Natural killer cell (primary cell): Measurements from ENCODE around the gene MCF2L. TPM values are rescaled to one million over a fixed set of nuclear protein-coding genes. Genes with fewer than 3 reads are reported as not detected.

Source experiments
- ATAC-seq, 3 donors: fragments of 150-1000 bp in 2 of 3; fragments of 200-7000 bp in 1 of 3; cut with Tn5 transposase; 1 replicate in 1 of 3; 2 replicates in 2 of 3; pipeline ENCODE4 v1.10.0; 2021; ENCODE audit warnings: mild to moderate bottlenecking in 2 of 3, moderate library complexity in 2 of 3
- DNase-seq, 2 donors: peaks; one replicate each; pipeline versions ENCODE4 v3.0.0 to v3.0.0-alpha.2; 2013 to 2021; ENCODE audit warnings: mixed read lengths in 1 of 2
- H3K27ac ChIP-seq: one replicate; pipeline ENCODE4 v1.5.1; 2013; ENCODE audit warnings: mild to moderate bottlenecking, low read length
- H3K27me3 ChIP-seq: one replicate; pipeline ENCODE4 v1.6.1; 2013; ENCODE audit warnings: low read length; ENCODE audit not compliant: control insufficient read depth, insufficient read depth
- H3K36me3 ChIP-seq: one replicate; pipeline ENCODE4 v1.6.1; 2013; ENCODE audit warnings: low read length; ENCODE audit not compliant: control insufficient read depth, insufficient read depth
- H3K4me1 ChIP-seq: one replicate; pipeline ENCODE4 v1.6.1; 2013; ENCODE audit warnings: low read length; ENCODE audit not compliant: control insufficient read depth, insufficient read depth
- H3K4me3 ChIP-seq: one replicate; pipeline ENCODE4 v1.5.1; 2013; ENCODE audit warnings: low read length
- H3K9me3 ChIP-seq: one replicate; pipeline ENCODE4 v1.6.1; 2013; ENCODE audit warnings: low read length; ENCODE audit not compliant: control insufficient read depth, insufficient read depth
- H3K27ac Mint-ChIP-seq, 2 donors: one replicate each; pipeline ENCODE4 v1.8.0; 2022; ENCODE audit warnings: mild to moderate bottlenecking in 2 of 2, mixed read lengths in 2 of 2, moderate library complexity in 1 of 2
- H3K27me3 Mint-ChIP-seq, 2 donors: one replicate each; pipeline ENCODE4 v1.8.0; 2022; ENCODE audit warnings: low read depth in 2 of 2, mixed read lengths in 2 of 2
- H3K36me3 Mint-ChIP-seq: one replicate; pipeline ENCODE4 v1.8.0; 2022; ENCODE audit warnings: mixed read lengths
- H3K4me1 Mint-ChIP-seq, 2 donors: one replicate each; pipeline ENCODE4 v1.8.0; 2022; ENCODE audit warnings: mixed read lengths in 2 of 2
- H3K4me3 Mint-ChIP-seq: one replicate; pipeline ENCODE4 v1.8.0; 2022; ENCODE audit warnings: mild to moderate bottlenecking, moderate library complexity, mixed read lengths
- H3K9me3 Mint-ChIP-seq, 2 donors: one replicate each; pipeline ENCODE4 v1.8.0; 2022; ENCODE audit warnings: mixed read lengths in 2 of 2
- CTCF ChIP-seq: fragments of 200-600 bp; IDR thresholded peaks from one replicate; pipeline ENCODE4 v1.8.0; 2022; ENCODE audit warnings: antibody characterized with exemption
- WGBS: methylation state at CpG from one replicate; pipeline ENCODE4 v1.1.7; 2013; ENCODE audit warnings: missing lambda C conversion rate; ENCODE audit not compliant: insufficient coverage; 5-methylcytosine and 5-hydroxymethylcytosine counted together
- intact Hi-C: fragments of 100-400 bp; cut with micrococcal nuclease; formaldehyde crosslinking; loops from one replicate; pipeline ENCODE4 v1.14.2; 2022
- total RNA-seq, 4 donors: library from RNA; stranded (reverse); fragments of 120-200 nt in 1 of 4; gene quantifications; one replicate each; pipeline versions ENCODE4 v1.2.3 to v1.2.4, GENCODE V29; 2013 to 2022

Gene MCF2L
- total RNA-seq, 3 donors from 2014 or later (not counting 1 experiment from before 2014, with no cell fraction given) = 1.7 to 3.0 (median 3.0) TPM

- DNase-seq (no peak), ATAC-seq (no peak)
- H3K9me3 Mint-ChIP-seq = no peaks in the 10 kb centered on the region
- no peak for TF ChIP-seq CTCF
- no peak overlapping the region for H3K4me3 Mint-ChIP-seq
- H3K4me1 Mint-ChIP-seq = peaks cover 11 to 23% of the 10 kb centered on the region in 2 donors
- peaks cover 18% of the 10 kb centered on the region for H3K4me1 ChIP-seq
- no peak overlapping the region for H3K27ac Mint-ChIP-seq
- H3K36me3 Mint-ChIP-seq = no peaks in the 10 kb centered on the region
- no peaks in the 10 kb centered on the region for H3K9me3 ChIP-seq
- no peak overlapping the region for H3K4me3 ChIP-seq
- H3K36me3 ChIP-seq = no peaks in the 10 kb centered on the region
- H3K27me3 ChIP-seq = peaks cover 15% of the 10 kb centered on the region
- peaks cover 0 to 30% of the 10 kb centered on the region in 2 donors for H3K27me3 Mint-ChIP-seq
- H3K27ac ChIP-seq = no peak overlapping the region
- WGBS = 91% methylated on average over 13 of the region's 13 CpGs
- intact Hi-C loops = no loop called here
Observed at GRCh38 chr13:113148407-113148806, 179.4 kb downstream of the MCF2L start.

GRCh38 chr13:113148940-113149503, 180.0 kb downstream of the MCF2L start:
- peaks cover 0 to 30% of the 10 kb centered on the region in 2 donors for H3K27me3 Mint-ChIP-seq
- DNase-seq (no peak), ATAC-seq (no peak)
- H3K36me3 ChIP-seq = no peaks in the 10 kb centered on the region
- no peak overlapping the region for H3K27ac ChIP-seq
- intact Hi-C loops = no loop called here
- peaks cover 11 to 27% of the 10 kb centered on the region in 2 donors for H3K4me1 Mint-ChIP-seq
- H3K9me3 ChIP-seq = no peaks in the 10 kb centered on the region
- no peak overlapping the region for H3K27ac Mint-ChIP-seq
- peaks cover 15% of the 10 kb centered on the region for H3K27me3 ChIP-seq
- no peaks in the 10 kb centered on the region for H3K36me3 Mint-ChIP-seq
- TF ChIP-seq CTCF = no peak
- H3K4me3 Mint-ChIP-seq = no peak overlapping the region
- H3K4me1 ChIP-seq = peaks cover 21% of the 10 kb centered on the region
- no peaks in the 10 kb centered on the region for H3K9me3 Mint-ChIP-seq
- H3K4me3 ChIP-seq = no peak overlapping the region
- WGBS = 95% methylated on average over 38 of the region's 38 CpGs

Other genes starting within 250 kb of the MCF2L start
- gene F7, start 136.6 kb downstream of the MCF2L start, total RNA-seq = under 1 TPM in 2 of 3 donors, not detected in 1; 0.25 to 0.91 TPM
- not detected for gene F10, start 153.6 kb downstream of the MCF2L start, total RNA-seq
- gene PROZ, start 189.4 kb downstream of the MCF2L start, total RNA-seq = under 1 TPM in 1 of 3 donors, not detected in 2; 0.82 TPM
- gene PCID2, start 239.5 kb downstream of the MCF2L start, total RNA-seq = 10 to 100 TPM; 26.4 to 68.9 (median 42.3) TPM
- 10 to 100 TPM; 56.3 to 97.8 (median 97.7) TPM for gene CUL4A, start 240.4 kb downstream of the MCF2L start, total RNA-seq